GM18951 (cell line): Measurements from ENCODE around the gene GRK5.

Experiments
- POLR2A ChIP-seq: IDR thresholded peaks from 4 replicates; pipeline ENCODE4 v1.6.1; 2011; ENCODE audit warnings: mild to moderate bottlenecking; ENCODE audit not compliant: insufficient read length, insufficient read depth; ENCODE audit errors: extremely low read depth
- in situ Hi-C: fragments of 300-500 bp; cut with MboI; formaldehyde crosslinking; loops from one replicate; pipeline ENCODE4 v1.12.0; 2022; ENCODE audit warnings: low sequenced_read_pairs, mixed read lengths, inconsistent platforms; ENCODE audit not compliant: unreplicated experiment

GRK5 gene

GRCh38 chr10:119183664-119184412, 23.5 kb upstream of the GRK5 start:
- no peak for TF ChIP-seq POLR2A
- in situ Hi-C loops = no loop called here

GRCh38 chr10:119189811-119190282, 17.5 kb upstream of the GRK5 start:
- no peak for TF ChIP-seq POLR2A
- in situ Hi-C loops = loop anchor here (10.0 kb wide), 1 partner anchor 225 kb away; no protein-coding TSS in a partner anchor

DNA sequence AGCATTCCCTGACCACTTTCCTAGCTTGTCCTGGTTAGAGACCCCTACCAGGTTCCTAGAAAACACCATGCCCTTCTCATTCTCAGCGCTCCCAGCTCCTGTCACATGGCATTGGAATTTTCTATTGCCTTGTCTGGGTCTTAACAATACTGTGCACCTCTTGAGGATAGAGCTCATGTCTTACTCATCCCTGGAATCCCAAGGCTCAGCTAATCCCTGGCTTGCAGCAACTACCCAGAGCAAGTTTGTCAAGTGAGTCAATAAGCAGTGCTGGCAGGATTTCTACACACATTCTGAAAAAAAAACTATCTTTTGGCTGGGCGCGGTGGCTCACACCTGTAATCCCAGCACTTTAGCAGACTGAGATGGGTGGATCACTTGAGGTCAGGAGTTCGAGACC, 17.0 kb upstream of the GRK5 start:
- no peak for TF ChIP-seq POLR2A
- in situ Hi-C loops = loop anchor here (10.0 kb wide), 1 partner anchor 224 kb away; no protein-coding TSS in a partner anchor

GRCh38 chr10:119190954-119191785, 16.2 kb upstream of the GRK5 start:
- in situ Hi-C loops = loop anchor here (10.0 kb wide), 1 partner anchor 224 kb away; no protein-coding TSS in a partner anchor
- TF ChIP-seq POLR2A = no peak

DNA sequence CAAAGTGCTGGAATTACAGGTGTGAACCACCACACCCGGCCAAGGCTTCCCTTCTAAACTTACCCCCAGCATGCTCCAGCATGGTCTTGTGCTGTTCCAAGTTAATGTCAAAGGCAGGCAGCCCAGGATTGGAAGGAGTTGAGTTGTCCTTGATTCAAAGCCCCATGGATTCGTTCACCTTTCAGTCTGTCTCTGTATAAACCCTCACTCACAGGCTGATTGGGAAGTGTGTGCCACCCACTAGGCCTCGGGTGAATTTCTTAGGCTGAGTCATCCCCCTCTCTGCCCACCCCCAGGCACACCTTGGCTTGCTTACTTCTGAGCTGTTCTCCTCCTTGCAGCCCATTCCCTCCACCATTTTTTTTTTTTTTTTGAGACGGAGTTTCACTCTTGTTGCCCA, 15.5 kb upstream of the GRK5 start:
- no peak for TF ChIP-seq POLR2A
- in situ Hi-C loops = loop anchor here (10.0 kb wide), 1 partner anchor 223 kb away; no protein-coding TSS in a partner anchor

DNA sequence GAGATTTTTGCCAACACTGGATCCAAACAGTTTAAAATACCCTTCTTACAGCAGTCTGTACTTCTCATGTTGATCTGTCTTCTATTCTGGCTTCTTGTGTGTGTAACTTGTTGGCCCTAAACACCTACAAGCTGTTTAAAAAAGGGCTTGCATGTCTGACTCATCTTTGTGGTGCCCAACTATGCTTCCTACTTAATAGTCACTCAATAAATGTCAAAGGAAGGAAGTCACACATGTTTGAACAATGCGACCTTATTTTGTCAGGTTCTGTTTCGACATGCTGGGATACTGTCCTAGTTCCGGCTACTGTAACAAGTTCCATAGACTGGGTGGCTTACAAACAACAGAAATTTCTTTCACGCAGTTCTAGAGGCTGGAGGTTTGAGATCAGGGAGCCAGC, 9.4 kb upstream of the GRK5 start:
- no peak for TF ChIP-seq POLR2A
- in situ Hi-C loops = loop anchor here (10.0 kb wide), 1 partner anchor 217 kb away; no protein-coding TSS in a partner anchor

GRCh38 chr10:119198438-119198837, 8.9 kb upstream of the GRK5 start:
- TF ChIP-seq POLR2A = no peak
- in situ Hi-C loops = loop anchor here (10.0 kb wide), 1 partner anchor 216 kb away; no protein-coding TSS in a partner anchor

GRCh38 chr10:119199231-119199992, 8.0 kb upstream of the GRK5 start:
- TF ChIP-seq POLR2A = no peak
- in situ Hi-C loops = loop anchor here (10.0 kb wide), 1 partner anchor 215 kb away; no protein-coding TSS in a partner anchor

DNA sequence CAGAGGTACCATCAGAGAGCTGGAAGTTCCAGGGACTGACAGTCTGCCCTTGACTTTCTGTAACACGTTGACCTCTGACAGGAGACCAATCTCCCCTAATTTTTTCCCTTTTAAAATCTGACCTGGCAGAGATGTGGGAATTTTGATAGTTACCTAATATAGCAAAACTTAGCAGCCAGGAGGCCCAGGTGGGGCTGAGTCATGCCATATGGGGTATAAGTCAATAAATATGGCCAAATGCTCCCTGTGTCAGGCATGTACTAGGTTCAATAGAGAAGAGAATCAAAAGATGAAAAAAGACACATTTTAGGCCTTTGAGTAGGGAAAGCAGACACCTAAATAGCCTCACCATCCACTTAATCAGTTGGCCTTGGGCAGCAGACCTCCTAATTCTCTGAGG, 6.1 kb upstream of the GRK5 start:
- in situ Hi-C loops = no loop called here

DNA sequence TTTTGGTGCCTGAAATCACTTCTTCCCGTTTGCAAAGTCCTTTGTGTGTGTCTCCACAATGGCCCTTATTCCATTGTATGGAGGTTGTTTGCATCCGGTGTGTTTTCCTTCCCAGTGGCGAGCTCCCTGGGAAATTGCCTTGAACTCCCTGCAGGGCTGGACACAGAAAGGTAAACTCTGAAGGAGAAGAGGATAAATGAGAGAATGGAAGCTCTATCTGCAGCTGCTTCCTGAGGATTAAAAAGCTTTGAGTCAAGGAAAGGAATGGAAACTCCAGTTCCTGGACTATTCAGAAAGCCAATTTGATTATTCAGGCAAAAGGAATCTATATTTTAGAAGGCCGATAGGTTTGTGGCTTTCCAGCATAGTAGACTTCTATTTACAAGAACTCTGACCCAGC, 4.4 kb upstream of the GRK5 start:
- TF ChIP-seq POLR2A = no peak
- in situ Hi-C loops = no loop called here

More for the DNA sequence above, 6.1 kb upstream of the GRK5 start:
- no peak for TF ChIP-seq POLR2A

- in situ Hi-C loops = no loop called here
- TF ChIP-seq POLR2A = peak; percentile 45
These were observed 1.3 kb upstream of the GRK5 start for GRCh38 chr10:119205894-119206602.
